Nucleus accumbens (tissue), 56 donors: ENCODE data around the gene MORN5.
A peak's percentile ranks its signal among the peaks of the same experiment; 100 is the strongest.

Experiments used
- DNase-seq, 56 donors: peaks; one replicate each; lab custom pipeline; 2025; lab: John Stamatoyannopoulos, UW

Gene MORN5

GRCh38 chr9:122226142-122226757, 66.5 kb downstream of the MORN5 start:
- no peak for DNase-seq

GRCh38 chr9:122226758-122227574, 67.3 kb downstream of the MORN5 start:
- DNase-seq: no peak

- DNase-seq: no peak
Measured at GRCh38 chr9:122227575-122227900, 67.8 kb downstream of the MORN5 start.

GRCh38 chr9:122228191-122228567, 68.5 kb downstream of the MORN5 start:
- DNase-seq: no peak

- DNase-seq: peak in 2 of 56 donors; percentile 28 to 52
Measured at GRCh38 chr9:122228568-122229484, 69.1 kb downstream of the MORN5 start, which contains the start of gene LHX6. Gene LHX6 (minus strand): TSS chr9:122228957. CDS start chr9:122228740, 217 bp downstream.

- DNase-seq: no peak
Measured at GRCh38 chr9:122229485-122229837, 69.8 kb downstream of the MORN5 start.

- DNase-seq: no peak
Measured at GRCh38 chr9:122232796-122233306, 73.1 kb downstream of the MORN5 start.

GRCh38 chr9:122234022-122234748, 74.5 kb downstream of the MORN5 start:
- DNase-seq: no peak

GRCh38 chr9:122236681-122237080, 77.0 kb downstream of the MORN5 start:
- DNase-seq: peak in 4 of 56 donors; percentile 5 to 50 (median 21)

- DNase-seq: peak in 6 of 56 donors; percentile 16 to 32 (median 26)
Measured at GRCh38 chr9:122239722-122240121, 80.0 kb downstream of the MORN5 start.

GRCh38 chr9:122244349-122244748, 84.6 kb downstream of the MORN5 start:
- no peak for DNase-seq

GRCh38 chr9:122246666-122247065, 87.0 kb downstream of the MORN5 start:
- no peak for DNase-seq

- no peak for DNase-seq
Measured at GRCh38 chr9:122248448-122248865, 88.7 kb downstream of the MORN5 start.
